A549 (cell line): ENCODE results near the gene COG5. TPM values are rescaled to one million over a fixed set of nuclear protein-coding genes. Genes with fewer than 3 reads are reported as not detected.

Experiments
- ATAC-seq, 2 experiments: fragments of 200-7000 bp in 1 of 2; fragments of >200 bp in 1 of 2; cut with Nextera tagmentation in 1 of 2; cut with Tn5 transposase in 1 of 2; 3 replicates each; pipeline versions ENCODE4 v1.8.0 to v1.9.1; 2018 to 2020; ENCODE audit warnings: mild to moderate bottlenecking in 1 of 2, moderate library complexity in 1 of 2
- CTCF ChIA-PET: fragments of 300-600 bp; sonication (Branson Sonifier 250); formaldehyde crosslinking; extraction: SDS; loops from one replicate; lab custom pipeline; 2021; ENCODE audit warnings: antibody characterized with exemption, inconsistent platforms; lab: Yijun Ruan, JAX
- POLR2A ChIA-PET: fragments of 350-600 bp; formaldehyde crosslinking; extraction: SDS; loops from one replicate; lab custom pipeline; 2021; ENCODE audit warnings: antibody characterized with exemption, inconsistent platforms; lab: Yijun Ruan, JAX
- DNase-seq, 2 experiments: peaks; one replicate each; pipeline versions ENCODE4 v3.0.0 to v3.0.0-alpha.2; 2011 to 2016; ENCODE audit warnings: low read depth in 1 of 2, low spot score in 1 of 2
- FAIRE-seq: peaks from 2 replicates; lab custom pipeline; 2011; peaks lifted over from hg19 to GRCh38; lab: Jason Lieb, UNC
- H3K27ac ChIP-seq, 2 experiments: fragments of >200 bp; sonication (Bioruptor Twin); formaldehyde crosslinking; 3 replicates each; pipeline ENCODE4 v1.5.1; 2016 to 2017
- H3K4me1 ChIP-seq: fragments of >200 bp; sonication (Bioruptor Twin); formaldehyde crosslinking; 3 replicates; pipeline ENCODE4 v1.6.1; 2016
- H3K4me2 ChIP-seq: fragments of >200 bp; sonication (Bioruptor Twin); formaldehyde crosslinking; 3 replicates; pipeline ENCODE4 v1.6.1; 2016
- H3K4me3 ChIP-seq: fragments of >200 bp; sonication (Bioruptor Twin); formaldehyde crosslinking; 3 replicates; pipeline ENCODE4 v1.5.1; 2016
- H3K9me3 ChIP-seq: fragments of >200 bp; sonication (Bioruptor Twin); formaldehyde crosslinking; 3 replicates; pipeline ENCODE4 v1.6.1; 2016
- CBX8 ChIP-seq: fragments of 200-600 bp; sonication (generic); IDR thresholded peaks from 2 replicates; pipeline ENCODE4 v1.6.1; 2016
- HOXA7 ChIP-seq: fragments of 250-450 bp; sonication (Bioruptor Pico); IDR thresholded peaks from 2 replicates; pipeline ENCODE4 v1.5.0; 2020; ENCODE audit warnings: mild to moderate bottlenecking, moderate library complexity
- HOXB13 ChIP-seq: fragments of 250-450 bp; sonication (Bioruptor Pico); IDR thresholded peaks from 2 replicates; pipeline ENCODE4 v1.5.0; 2020; ENCODE audit warnings: low read depth, mild to moderate bottlenecking, moderate library complexity
- JUN ChIP-seq, 2 experiments: fragments of >200 bp; sonication (Bioruptor Twin); formaldehyde crosslinking; IDR thresholded peaks; 2 replicates in 1 of 2; 3 replicates in 1 of 2; pipeline ENCODE4 v1.6.1; 2016 to 2017
- KDM5A ChIP-seq: fragments of 200-600 bp; sonication (generic); IDR thresholded peaks from 2 replicates; pipeline ENCODE4 v1.6.1; 2016; ENCODE audit warnings: antibody characterized with exemption, mild to moderate bottlenecking
- NR3C1 ChIP-seq: fragments of >200 bp; sonication (Bioruptor Twin); formaldehyde crosslinking; IDR thresholded peaks from 3 replicates; pipeline ENCODE4 v1.6.1; 2017
- POLR2A ChIP-seq: IDR thresholded peaks from 2 replicates; pipeline ENCODE4 v1.6.1; 2012; ENCODE audit warnings: mild to moderate bottlenecking, low read length
- RAD21 ChIP-seq, 2 experiments: fragments of >200 bp in 1 of 2; sonication (Bioruptor Twin) in 1 of 2; formaldehyde crosslinking in 1 of 2; IDR thresholded peaks in 1 of 2; conservative IDR thresholded peaks in 1 of 2; 2 replicates in 1 of 2; 3 replicates in 1 of 2; pipeline ENCODE4 v1.6.1; 2012 to 2018; ENCODE audit warnings: inconsistent platforms in 1 of 2
- RCOR1 ChIP-seq: fragments of 150-350 bp; IDR thresholded peaks from 2 replicates; pipeline ENCODE4 v1.6.1; 2014; ENCODE audit warnings: antibody characterized with exemption, low read length, low read depth
- RFX5 ChIP-seq: fragments of 450-650 bp; IDR thresholded peaks from 2 replicates; pipeline ENCODE4 v1.7.1; 2014; ENCODE audit warnings: antibody characterized with exemption, mild to moderate bottlenecking, moderate library complexity
- SREBF2 ChIP-seq: fragments of 450-650 bp; IDR thresholded peaks from 2 replicates; pipeline ENCODE4 v1.6.1; 2014; ENCODE audit warnings: mild to moderate bottlenecking, moderate library complexity
- TP53 ChIP-seq: fragments of 250-450 bp; sonication (Bioruptor Pico); IDR thresholded peaks from 2 replicates; pipeline ENCODE4 v1.5.0; 2021; ENCODE audit warnings: mild to moderate bottlenecking, moderate library complexity
- ZFP36 ChIP-seq: fragments of 450-650 bp; IDR thresholded peaks from 2 replicates; pipeline ENCODE4 v1.6.1; 2014; ENCODE audit warnings: borderline replicate concordance; ENCODE audit not compliant: partially characterized antibody
- ZSCAN20 ChIP-seq: fragments of 250-450 bp; sonication (Bioruptor Pico); IDR thresholded peaks from 2 replicates; pipeline ENCODE4 v1.8.0; 2022; ENCODE audit warnings: mild to moderate bottlenecking, moderate library complexity
- WGBS: methylation state at CpG from one replicate; pipeline ENCODE4 v1.1.6; 2017; ENCODE audit errors: missing lambda C conversion rate; 5-methylcytosine and 5-hydroxymethylcytosine counted together
- polyA plus RNA-seq, 4 experiments: library from polyadenylated mRNA; depleted of rRNA in 3 of 4; stranded (reverse); fragments of >200 nt; fragmentation: RNase III in 1 of 4; extraction: RNeasy Plus Mini Kit Qiagen cat#74134 plus additional on column Dnase treatment in 1 of 4; gene quantifications; 2 replicates in 3 of 4; 3 replicates in 1 of 4; pipeline ENCODE4 v1.2.3, GENCODE V29; 2011 to 2017
- TF ChIP-seq, protein P1 (sequence below): fragments of >200 bp; sonication (Bioruptor Twin); formaldehyde crosslinking; IDR thresholded peaks from 2 replicates; pipeline ENCODE4 v1.6.1; 2016
- TF ChIP-seq, protein P2 (sequence below): fragments of 150-350 bp; IDR thresholded peaks from 2 replicates; pipeline ENCODE4 v1.6.1; 2014; ENCODE audit warnings: low read depth, mild to moderate bottlenecking, low read length
- TF ChIP-seq, protein P3 (sequence below): fragments of 250-450 bp; sonication (Bioruptor Pico); IDR thresholded peaks from 2 replicates; pipeline ENCODE4 v1.5.0; 2021; ENCODE audit warnings: mild to moderate bottlenecking, moderate library complexity, borderline replicate concordance
- TF ChIP-seq, protein P4 (sequence below): IDR thresholded peaks from 2 replicates; pipeline ENCODE4 v1.6.1; 2012
- TF ChIP-seq, protein P5 (sequence below): IDR thresholded peaks from 2 replicates; pipeline ENCODE4 v1.6.1; 2012; ENCODE audit warnings: low read depth, borderline replicate concordance
- TF ChIP-seq, protein P6 (sequence below): fragments of >200 bp; sonication (Bioruptor Twin); formaldehyde crosslinking; IDR thresholded peaks from 3 replicates; pipeline ENCODE4 v1.6.1; 2016

Gene COG5
- polyA plus RNA-seq, 2 of the 4 experiments (the other 2 are of a cell fraction) = 22.5 to 44.0 TPM

DNA sequence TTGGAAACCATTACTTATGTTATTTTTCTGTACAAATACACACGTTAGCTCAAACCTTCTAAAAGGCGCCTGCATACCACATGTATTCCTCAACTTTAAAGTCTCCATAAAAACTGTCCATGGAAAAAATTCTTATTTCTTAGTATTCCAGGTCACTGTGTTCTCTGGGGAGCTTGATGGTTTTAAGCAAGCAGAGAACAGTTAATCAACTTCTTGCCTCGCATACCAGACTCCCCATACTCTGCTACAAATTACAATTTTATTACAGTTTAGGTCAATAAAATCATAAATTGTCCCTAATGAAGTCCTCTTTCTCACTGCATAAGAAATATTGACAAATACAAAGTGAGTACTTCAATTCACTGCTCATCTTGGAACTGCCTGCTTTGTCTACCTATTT, 170.9 kb downstream of the COG5 start:
- POLR2A ChIA-PET = no interaction called here

DNA sequence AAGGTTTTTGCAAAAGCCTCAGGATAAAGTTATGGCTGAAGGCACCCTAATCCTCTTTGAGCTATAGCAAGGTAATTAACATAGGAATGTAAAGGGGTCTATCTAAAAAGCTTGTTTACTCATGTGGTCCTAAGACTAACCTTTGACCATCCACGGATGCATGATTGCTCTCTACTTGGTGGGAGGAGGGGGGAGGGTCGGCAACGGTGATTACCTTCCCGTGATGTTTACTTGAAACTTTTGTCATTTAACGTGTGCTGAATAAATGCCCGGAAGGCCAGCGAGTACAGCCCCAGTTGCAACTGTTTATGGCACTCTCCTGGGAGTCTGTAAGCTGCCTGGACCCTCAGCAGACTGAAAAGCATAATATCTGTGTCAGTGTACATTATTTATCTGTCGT, 172.8 kb downstream of the COG5 start:
- FAIRE-seq (no peak), ATAC-seq (no peak), DNase-seq (no peak)
- no peak overlapping the region for H3K27ac ChIP-seq
- H3K9me3 ChIP-seq = no peaks in the 10 kb centered on the region
- peaks cover 6% of the 10 kb centered on the region; the same call in 2 of the 3 replicates for H3K4me1 ChIP-seq
- WGBS = 63% methylated on average over 8 of the region's 8 CpGs
- no peak overlapping the region for H3K4me2 ChIP-seq
- TF ChIP-seq, protein P1, sequence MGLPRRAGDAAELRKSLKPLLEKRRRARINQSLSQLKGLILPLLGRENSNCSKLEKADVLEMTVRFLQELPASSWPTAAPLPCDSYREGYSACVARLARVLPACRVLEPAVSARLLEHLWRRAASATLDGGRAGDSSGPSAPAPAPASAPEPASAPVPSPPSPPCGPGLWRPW = no peak
- no peak for TF ChIP-seq RAD21 (conservative IDR thresholded peaks at IDR 0.05 in 1 of 2, IDR thresholded peaks at IDR 0.05 in 1 of 2)
- no peak for TF ChIP-seq SREBF2
- TF ChIP-seq, protein P2, sequence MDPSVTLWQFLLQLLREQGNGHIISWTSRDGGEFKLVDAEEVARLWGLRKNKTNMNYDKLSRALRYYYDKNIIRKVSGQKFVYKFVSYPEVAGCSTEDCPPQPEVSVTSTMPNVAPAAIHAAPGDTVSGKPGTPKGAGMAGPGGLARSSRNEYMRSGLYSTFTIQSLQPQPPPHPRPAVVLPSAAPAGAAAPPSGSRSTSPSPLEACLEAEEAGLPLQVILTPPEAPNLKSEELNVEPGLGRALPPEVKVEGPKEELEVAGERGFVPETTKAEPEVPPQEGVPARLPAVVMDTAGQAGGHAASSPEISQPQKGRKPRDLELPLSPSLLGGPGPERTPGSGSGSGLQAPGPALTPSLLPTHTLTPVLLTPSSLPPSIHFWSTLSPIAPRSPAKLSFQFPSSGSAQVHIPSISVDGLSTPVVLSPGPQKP = no peak
- no peak for TF ChIP-seq ZSCAN20 (CRISPR knock-in tag)
- TF ChIP-seq NR3C1 = no peak
- TF ChIP-seq, protein P3, sequence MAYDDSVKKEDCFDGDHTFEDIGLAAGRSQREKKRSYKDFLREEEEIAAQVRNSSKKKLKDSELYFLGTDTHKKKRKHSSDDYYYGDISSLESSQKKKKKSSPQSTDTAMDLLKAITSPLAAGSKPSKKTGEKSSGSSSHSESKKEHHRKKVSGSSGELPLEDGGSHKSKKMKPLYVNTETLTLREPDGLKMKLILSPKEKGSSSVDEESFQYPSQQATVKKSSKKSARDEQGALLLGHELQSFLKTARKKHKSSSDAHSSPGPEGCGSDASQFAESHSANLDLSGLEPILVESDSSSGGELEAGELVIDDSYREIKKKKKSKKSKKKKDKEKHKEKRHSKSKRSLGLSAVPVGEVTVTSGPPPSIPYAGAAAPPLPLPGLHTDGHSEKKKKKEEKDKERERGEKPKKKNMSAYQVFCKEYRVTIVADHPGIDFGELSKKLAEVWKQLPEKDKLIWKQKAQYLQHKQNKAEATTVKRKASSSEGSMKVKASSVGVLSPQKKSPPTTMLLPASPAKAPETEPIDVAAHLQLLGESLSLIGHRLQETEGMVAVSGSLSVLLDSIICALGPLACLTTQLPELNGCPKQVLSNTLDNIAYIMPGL (CRISPR knock-in tag) = no peak
- no peak for TF ChIP-seq JUN (IDR thresholded peaks at IDR 0.05)
- no peak for TF ChIP-seq POLR2A
- TF ChIP-seq RCOR1 = no peak
- no peak for TF ChIP-seq ZFP36
- TF ChIP-seq, protein P4, sequence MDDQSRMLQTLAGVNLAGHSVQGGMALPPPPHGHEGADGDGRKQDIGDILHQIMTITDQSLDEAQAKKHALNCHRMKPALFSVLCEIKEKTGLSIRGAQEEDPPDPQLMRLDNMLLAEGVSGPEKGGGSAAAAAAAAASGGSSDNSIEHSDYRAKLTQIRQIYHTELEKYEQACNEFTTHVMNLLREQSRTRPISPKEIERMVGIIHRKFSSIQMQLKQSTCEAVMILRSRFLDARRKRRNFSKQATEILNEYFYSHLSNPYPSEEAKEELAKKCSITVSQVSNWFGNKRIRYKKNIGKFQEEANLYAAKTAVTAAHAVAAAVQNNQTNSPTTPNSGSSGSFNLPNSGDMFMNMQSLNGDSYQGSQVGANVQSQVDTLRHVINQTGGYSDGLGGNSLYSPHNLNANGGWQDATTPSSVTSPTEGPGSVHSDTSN = no peak
- TF ChIP-seq TP53 (CRISPR knock-in tag) = no peak
- POLR2A ChIA-PET = no interaction called here
- CTCF ChIA-PET = no interaction called here
- H3K4me3 ChIP-seq = no peak overlapping the region

More for the DNA sequence above, 170.9 kb downstream of the COG5 start:
- 96% methylated on average over 3 of the region's 3 CpGs for WGBS
- no peak for ATAC-seq
- Histone ChIP-seq H3K9me3 (no peaks in the 10 kb centered on the region), H3K27ac (no peak overlapping the region), H3K4me2 (no peak overlapping the region), H3K4me3 (no peak overlapping the region), H3K4me1 (peaks cover 1% of the 10 kb centered on the region; the same call in 1 of the 3 replicates)
- CTCF ChIA-PET = no interaction called here
- no peak for FAIRE-seq
- no peak for TF ChIP-seq HOXB13 (CRISPR knock-in tag)
- TF ChIP-seq, protein P2 = no peak
- TF ChIP-seq, protein P5, sequence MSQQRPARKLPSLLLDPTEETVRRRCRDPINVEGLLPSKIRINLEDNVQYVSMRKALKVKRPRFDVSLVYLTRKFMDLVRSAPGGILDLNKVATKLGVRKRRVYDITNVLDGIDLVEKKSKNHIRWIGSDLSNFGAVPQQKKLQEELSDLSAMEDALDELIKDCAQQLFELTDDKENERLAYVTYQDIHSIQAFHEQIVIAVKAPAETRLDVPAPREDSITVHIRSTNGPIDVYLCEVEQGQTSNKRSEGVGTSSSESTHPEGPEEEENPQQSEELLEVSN = no peak
- no peak for TF ChIP-seq POLR2A
- no peak for TF ChIP-seq HOXA7 (CRISPR knock-in tag)
- TF ChIP-seq RFX5 = no peak
- TF ChIP-seq KDM5A = no peak
- no peak for TF ChIP-seq CBX8
- TF ChIP-seq SREBF2 = no peak
- TF ChIP-seq, protein P6, sequence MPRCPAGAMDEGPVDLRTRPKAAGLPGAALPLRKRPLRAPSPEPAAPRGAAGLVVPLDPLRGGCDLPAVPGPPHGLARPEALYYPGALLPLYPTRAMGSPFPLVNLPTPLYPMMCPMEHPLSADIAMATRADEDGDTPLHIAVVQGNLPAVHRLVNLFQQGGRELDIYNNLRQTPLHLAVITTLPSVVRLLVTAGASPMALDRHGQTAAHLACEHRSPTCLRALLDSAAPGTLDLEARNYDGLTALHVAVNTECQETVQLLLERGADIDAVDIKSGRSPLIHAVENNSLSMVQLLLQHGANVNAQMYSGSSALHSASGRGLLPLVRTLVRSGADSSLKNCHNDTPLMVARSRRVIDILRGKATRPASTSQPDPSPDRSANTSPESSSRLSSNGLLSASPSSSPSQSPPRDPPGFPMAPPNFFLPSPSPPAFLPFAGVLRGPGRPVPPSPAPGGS = no peak
- DNase-seq = no peak
